Kidney (tissue), 14 donors: Measurements from ENCODE around the gene MINDY4. TPM values are rescaled to one million over a fixed set of nuclear protein-coding genes. Genes with fewer than 3 reads are reported as not detected.

Experiments
- DNase-seq, 5 donors: peaks; one replicate each; pipeline ENCODE4 v3.0.0-alpha.2; 2013 to 2020
- FAIRE-seq: peaks from 2 replicates; lab custom pipeline; 2012; peaks lifted over from hg19 to GRCh38; lab: Jason Lieb, UNC
- H3K27ac ChIP-seq, 2 donors: one replicate each; pipeline ENCODE4 v1.7.0; 2013; ENCODE audit warnings: low read depth in 2 of 2, low read length in 2 of 2, inconsistent platforms in 1 of 2
- H3K27me3 ChIP-seq: one replicate; pipeline ENCODE4 v1.7.1; 2013; ENCODE audit warnings: low read length, inconsistent platforms; ENCODE audit not compliant: control insufficient read depth, insufficient read depth
- H3K36me3 ChIP-seq, 3 donors: one replicate each; pipeline versions ENCODE4 v1.7.0 to v1.7.1; 2013; ENCODE audit warnings: low read length in 3 of 3, control low read depth in 1 of 3, inconsistent platforms in 1 of 3; ENCODE audit not compliant: insufficient read depth in 3 of 3, control insufficient read depth in 2 of 3
- H3K4me1 ChIP-seq, 3 donors: one replicate each; pipeline versions ENCODE4 v1.7.0 to v1.7.1; 2013; ENCODE audit warnings: low read length in 3 of 3, inconsistent platforms in 1 of 3, low read depth in 1 of 3; ENCODE audit not compliant: control insufficient read depth in 2 of 3, insufficient read depth in 2 of 3
- H3K4me3 ChIP-seq, 3 donors: one replicate each; pipeline versions ENCODE4 v1.7.0 to v1.8.1; 2013; ENCODE audit warnings: low read length in 3 of 3, control low read depth in 1 of 3, inconsistent platforms in 1 of 3
- H3K9ac ChIP-seq, 3 donors: one replicate each; pipeline versions ENCODE4 v1.7.0 to v1.7.1; 2013; ENCODE audit warnings: low read length in 3 of 3, control low read depth in 1 of 3, inconsistent platforms in 1 of 3
- H3K9me3 ChIP-seq, 3 donors: one replicate each; pipeline versions ENCODE4 v1.7.0 to v1.7.1; 2013; ENCODE audit warnings: low read length in 3 of 3, control low read depth in 1 of 3, inconsistent platforms in 1 of 3; ENCODE audit not compliant: control insufficient read depth in 2 of 3, insufficient read depth in 1 of 3
- CTCF ChIP-seq: IDR thresholded peaks from 3 replicates; pipeline ENCODE4 v1.5.1; 2012; ENCODE audit warnings: mild to moderate bottlenecking, moderate library complexity, borderline replicate concordance; ENCODE audit not compliant: insufficient read depth; ENCODE audit errors: extremely low read depth
- intact Hi-C: fragments of 100-400 bp; cut with DNase I; formaldehyde crosslinking; loops from one replicate; pipeline ENCODE4 v1.11.1; 2022
- polyA plus RNA-seq: library from polyadenylated mRNA; stranded (reverse); fragments of 350-450 nt; fragmentation: Illumina TruSeq; extraction: RNeasy Lipid Tissue Mini Kit (QIAGEN cat#74804); gene quantifications from one replicate; pipeline ENCODE4 v1.2.3, GENCODE V29; 2014; ENCODE audit warnings: low read depth, low replicate concordance; ENCODE audit not compliant: insufficient read depth
- total RNA-seq: library from RNA; stranded (reverse); fragmentation: NEBNext Ultra II Directional; extraction: Animal tissue kit (Norgen Biotek cat#: 25700); gene quantifications from one replicate; pipeline ENCODE4 v1.2.1, GENCODE V29; 2021
- donor health status: control.
- donor health status: control.
- donor health status: control.
- donor health status: control.
- donor health status: control.
- donor health status: DM: yes; HTN: yes; CAD: no.
- donor health status: Normal renal cell carcinoma (clear cell type).

Gene MINDY4
- total and polyA plus RNA-seq, 2 donors from 2014 or later: 5.3 to 15.3 TPM

GRCh38 chr7:30922596-30922995 lies 151.4 kb downstream of the MINDY4 start:
- no peak overlapping the region for H3K27ac ChIP-seq
- no peak for FAIRE-seq
- intact Hi-C loops: no loop called here
- peaks cover 0 to 42% (median 17%) of the 10 kb centered on the region in 3 donors for H3K36me3 ChIP-seq
- peak in 2 of 5 donors; percentile 7 to 46 for DNase-seq
- no peak overlapping the region for H3K4me3 ChIP-seq
- TF ChIP-seq CTCF: no peak
- H3K4me1 ChIP-seq: peaks cover 0 to 9% (median 4%) of the 10 kb centered on the region in 3 donors
- no peaks in the 10 kb centered on the region for H3K27me3 ChIP-seq
- H3K9me3 ChIP-seq: peaks cover 0 to 9% (median 0%) of the 10 kb centered on the region in 3 donors
- no peak overlapping the region for H3K9ac ChIP-seq

GRCh38 chr7:30923009-30923773 lies 152.0 kb downstream of the MINDY4 start:
- FAIRE-seq (no peak), DNase-seq (peak in 2 of 5 donors; percentile 33 to 51)
- no peak overlapping the region for H3K4me3 ChIP-seq
- intact Hi-C loops: no loop called here
- H3K4me1 ChIP-seq: peaks cover 0 to 9% (median 3%) of the 10 kb centered on the region in 3 donors
- H3K36me3 ChIP-seq: peaks cover 0 to 42% (median 17%) of the 10 kb centered on the region in 3 donors
- no peak overlapping the region for H3K9ac ChIP-seq
- H3K27ac ChIP-seq: no peak overlapping the region
- no peak for TF ChIP-seq CTCF
- H3K27me3 ChIP-seq: no peaks in the 10 kb centered on the region
- H3K9me3 ChIP-seq: peaks cover 0 to 9% (median 0%) of the 10 kb centered on the region in 3 donors

- peaks cover 0 to 9% (median 0%) of the 10 kb centered on the region in 3 donors for H3K9me3 ChIP-seq
- H3K4me3 ChIP-seq: no peak overlapping the region
- H3K27ac ChIP-seq: no peak overlapping the region
- FAIRE-seq (no peak), DNase-seq (peak in 2 of 5 donors; percentile 27 to 35)
- H3K27me3 ChIP-seq: no peaks in the 10 kb centered on the region
- no peak overlapping the region for H3K9ac ChIP-seq
- peaks cover 0 to 42% (median 17%) of the 10 kb centered on the region in 3 donors for H3K36me3 ChIP-seq
- peaks cover 0 to 9% (median 0%) of the 10 kb centered on the region in 3 donors for H3K4me1 ChIP-seq
- intact Hi-C loops: no loop called here
- TF ChIP-seq CTCF: no peak
These were observed 152.7 kb downstream of the MINDY4 start for GRCh38 chr7:30923774-30924413.
